Measurements from ENCODE around the gene RAB6B. TPM values are rescaled to one million over a fixed set of nuclear protein-coding genes. Genes with fewer than 3 reads are reported as not detected.

Gene RAB6B
- total and polyA plus RNA-seq, 2 experiments from 2014 or later = 1.2 to 3.9 TPM

- Histone ChIP-seq H3K27me3 (ENCODE audit: insufficient read depth) (peaks cover 19% of the 10 kb centered on the region), H3K79me2 (replicated peaks; ENCODE audit: insufficient read depth) (no peaks in the 10 kb centered on the region), H3K27ac (ENCODE audit: low read depth) (no peak overlapping the region), H3K4me1 (ENCODE audit: insufficient read depth) (no peaks in the 10 kb centered on the region; the same call in 1 of the 2 replicates), H3K36me3 (ENCODE audit: insufficient read depth) (no peaks in the 10 kb centered on the region), H3F3A (replicated peaks; ENCODE audit: low read depth) (peaks cover 6% of the 10 kb centered on the region; the same call in 1 of the 2 replicates), H2AFZ (no peak overlapping the region), H4K20me1 (replicated peaks; ENCODE audit: insufficient read depth) (no peaks in the 10 kb centered on the region), H3K4me3 (no peak overlapping the region), H3K4me2 (no peak overlapping the region), H3K9me2 (ENCODE audit: insufficient read depth) (0 out of 2 replicates have a peak, but pooled peaks cover 5% of the 10 kb centered on the region)
- DNase-seq (ENCODE audit: low spot score) (no peak), ATAC-seq (no peak)
- no peaks in the 10 kb centered on the region for H3K9me3 Mint-ChIP-seq
- no peak overlapping the region for H3K27ac Mint-ChIP-seq
- H3K4me1 Mint-ChIP-seq = peaks cover 12% of the 10 kb centered on the region
- TF ChIP-seq EZH2phosphoT487 (IDR thresholded peaks at IDR 0.05; ENCODE audit: unreplicated experiment) (no peak), JUNB (IDR thresholded peaks at IDR 0.05; ENCODE audit: unreplicated experiment) (no peak), ETS1 (IDR thresholded peaks at IDR 0.05) (no peak)
- H3K36me3 Mint-ChIP-seq (ENCODE audit: low read depth) = no peaks in the 10 kb centered on the region
- H3K27me3 Mint-ChIP-seq (ENCODE audit: insufficient read depth, low read depth, poor library complexity) = peaks cover 12% of the 10 kb centered on the region
- H3K4me3 Mint-ChIP-seq = no peak overlapping the region
Observed at GRCh38 chr3:133924041-133924440, 28.4 kb upstream of the RAB6B start.

- no peak for DNase-seq (ENCODE audit: low spot score)
- H3F3A ChIP-seq (replicated peaks; ENCODE audit: low read depth) = peaks cover 3% of the 10 kb centered on the region; the same call in 1 of the 2 replicates
- no peaks in the 10 kb centered on the region for H3K4me1 ChIP-seq (ENCODE audit: insufficient read depth)
- Mint-ChIP-seq H3K9me3 (no peaks in the 10 kb centered on the region; the same call in 2 of the 3 replicates), H3K4me1 (peaks cover 5% of the 10 kb centered on the region), H3K4me3 (no peak overlapping the region), H3K27ac (no peak overlapping the region), H3K36me3 (ENCODE audit: low read depth) (no peaks in the 10 kb centered on the region), H3K27me3 (ENCODE audit: insufficient read depth, low read depth, poor library complexity) (peaks cover 6% of the 10 kb centered on the region)
- no peak for ATAC-seq
- H3K4me2 ChIP-seq = no peak overlapping the region
- H3K27me3 ChIP-seq (ENCODE audit: insufficient read depth) = no peaks in the 10 kb centered on the region
- H3K9me2 ChIP-seq (ENCODE audit: insufficient read depth) = 0 out of 2 replicates have a peak, but pooled peaks cover 5% of the 10 kb centered on the region
- no peaks in the 10 kb centered on the region for H3K79me2 ChIP-seq (replicated peaks; ENCODE audit: insufficient read depth)
- H2AFZ ChIP-seq = no peak overlapping the region
- H4K20me1 ChIP-seq (replicated peaks; ENCODE audit: insufficient read depth) = no peaks in the 10 kb centered on the region
- H3K36me3 ChIP-seq (ENCODE audit: insufficient read depth) = no peaks in the 10 kb centered on the region
- no peak overlapping the region for H3K4me3 ChIP-seq
- H3K27ac ChIP-seq (ENCODE audit: low read depth) = no peak overlapping the region
- TF ChIP-seq, protein P1, sequence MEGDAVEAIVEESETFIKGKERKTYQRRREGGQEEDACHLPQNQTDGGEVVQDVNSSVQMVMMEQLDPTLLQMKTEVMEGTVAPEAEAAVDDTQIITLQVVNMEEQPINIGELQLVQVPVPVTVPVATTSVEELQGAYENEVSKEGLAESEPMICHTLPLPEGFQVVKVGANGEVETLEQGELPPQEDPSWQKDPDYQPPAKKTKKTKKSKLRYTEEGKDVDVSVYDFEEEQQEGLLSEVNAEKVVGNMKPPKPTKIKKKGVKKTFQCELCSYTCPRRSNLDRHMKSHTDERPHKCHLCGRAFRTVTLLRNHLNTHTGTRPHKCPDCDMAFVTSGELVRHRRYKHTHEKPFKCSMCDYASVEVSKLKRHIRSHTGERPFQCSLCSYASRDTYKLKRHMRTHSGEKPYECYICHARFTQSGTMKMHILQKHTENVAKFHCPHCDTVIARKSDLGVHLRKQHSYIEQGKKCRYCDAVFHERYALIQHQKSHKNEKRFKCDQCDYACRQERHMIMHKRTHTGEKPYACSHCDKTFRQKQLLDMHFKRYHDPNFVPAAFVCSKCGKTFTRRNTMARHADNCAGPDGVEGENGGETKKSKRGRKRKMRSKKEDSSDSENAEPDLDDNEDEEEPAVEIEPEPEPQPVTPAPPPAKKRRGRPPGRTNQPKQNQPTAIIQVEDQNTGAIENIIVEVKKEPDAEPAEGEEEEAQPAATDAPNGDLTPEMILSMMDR (conservative IDR thresholded peaks at IDR 0.05; ENCODE audit: low read depth in 2 of 2) = no peak
- TF ChIP-seq, protein P2, sequence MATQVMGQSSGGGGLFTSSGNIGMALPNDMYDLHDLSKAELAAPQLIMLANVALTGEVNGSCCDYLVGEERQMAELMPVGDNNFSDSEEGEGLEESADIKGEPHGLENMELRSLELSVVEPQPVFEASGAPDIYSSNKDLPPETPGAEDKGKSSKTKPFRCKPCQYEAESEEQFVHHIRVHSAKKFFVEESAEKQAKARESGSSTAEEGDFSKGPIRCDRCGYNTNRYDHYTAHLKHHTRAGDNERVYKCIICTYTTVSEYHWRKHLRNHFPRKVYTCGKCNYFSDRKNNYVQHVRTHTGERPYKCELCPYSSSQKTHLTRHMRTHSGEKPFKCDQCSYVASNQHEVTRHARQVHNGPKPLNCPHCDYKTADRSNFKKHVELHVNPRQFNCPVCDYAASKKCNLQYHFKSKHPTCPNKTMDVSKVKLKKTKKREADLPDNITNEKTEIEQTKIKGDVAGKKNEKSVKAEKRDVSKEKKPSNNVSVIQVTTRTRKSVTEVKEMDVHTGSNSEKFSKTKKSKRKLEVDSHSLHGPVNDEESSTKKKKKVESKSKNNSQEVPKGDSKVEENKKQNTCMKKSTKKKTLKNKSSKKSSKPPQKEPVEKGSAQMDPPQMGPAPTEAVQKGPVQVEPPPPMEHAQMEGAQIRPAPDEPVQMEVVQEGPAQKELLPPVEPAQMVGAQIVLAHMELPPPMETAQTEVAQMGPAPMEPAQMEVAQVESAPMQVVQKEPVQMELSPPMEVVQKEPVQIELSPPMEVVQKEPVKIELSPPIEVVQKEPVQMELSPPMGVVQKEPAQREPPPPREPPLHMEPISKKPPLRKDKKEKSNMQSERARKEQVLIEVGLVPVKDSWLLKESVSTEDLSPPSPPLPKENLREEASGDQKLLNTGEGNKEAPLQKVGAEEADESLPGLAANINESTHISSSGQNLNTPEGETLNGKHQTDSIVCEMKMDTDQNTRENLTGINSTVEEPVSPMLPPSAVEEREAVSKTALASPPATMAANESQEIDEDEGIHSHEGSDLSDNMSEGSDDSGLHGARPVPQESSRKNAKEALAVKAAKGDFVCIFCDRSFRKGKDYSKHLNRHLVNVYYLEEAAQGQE (IDR thresholded peaks at IDR 0.05; ENCODE audit: unreplicated experiment) = no peak
- no peak for TF ChIP-seq NANOG (IDR thresholded peaks at IDR 0.05; ENCODE audit: borderline replicate concordance)
- TF ChIP-seq ETS1 (IDR thresholded peaks at IDR 0.05) = no peak
- TF ChIP-seq EZH2 (IDR thresholded peaks at IDR 0.05; ENCODE audit: low read depth, unreplicated experiment) = no peak
Observed at GRCh38 chr3:133921592-133921991, 25.9 kb upstream of the RAB6B start.
